Neutrophil (primary cell): Measurements from ENCODE around the gene DGKG.

Experiments
- H3K27ac ChIP-seq: fragments of 200-600 bp; sonication (generic); 2 replicates; pipeline ENCODE4 v1.5.1; 2016; ENCODE audit warnings: mild to moderate bottlenecking, moderate library complexity
- H3K27me3 ChIP-seq: fragments of 200-600 bp; sonication (generic); 2 replicates; pipeline ENCODE4 v1.6.0; 2016; ENCODE audit warnings: mild to moderate bottlenecking
- H3K36me3 ChIP-seq: fragments of 200-600 bp; sonication (generic); 2 replicates; pipeline ENCODE4 v1.5.1; 2017
- H3K4me1 ChIP-seq, 2 experiments: fragments of 200-600 bp in 1 of 2; sonication (generic) in 1 of 2; 1 replicate in 1 of 2; 2 replicates in 1 of 2; pipeline versions ENCODE4 v1.5.1 to v1.6.1; 2013 to 2016; ENCODE audit warnings: low read depth in 1 of 2, low read length in 1 of 2, mild to moderate bottlenecking in 1 of 2, moderate library complexity in 1 of 2; ENCODE audit not compliant: control insufficient read depth in 1 of 2, insufficient read depth in 1 of 2
- H3K4me3 ChIP-seq, 2 experiments: fragments of 200-600 bp in 1 of 2; sonication (generic) in 1 of 2; 1 replicate in 1 of 2; 2 replicates in 1 of 2; pipeline ENCODE4 v1.5.1; 2013 to 2016; ENCODE audit warnings: low read depth in 1 of 2, low read length in 1 of 2, mild to moderate bottlenecking in 1 of 2, moderate library complexity in 1 of 2
- H3K9me3 ChIP-seq: fragments of 200-600 bp; sonication (generic); 2 replicates; pipeline ENCODE4 v1.5.1; 2016
- TF ChIP-seq, protein P1 (sequence below): fragments of 200-600 bp; sonication (generic); IDR thresholded peaks from 2 replicates; pipeline ENCODE4 v1.5.1; 2016; ENCODE audit warnings: antibody characterized with exemption

DGKG gene

DNA sequence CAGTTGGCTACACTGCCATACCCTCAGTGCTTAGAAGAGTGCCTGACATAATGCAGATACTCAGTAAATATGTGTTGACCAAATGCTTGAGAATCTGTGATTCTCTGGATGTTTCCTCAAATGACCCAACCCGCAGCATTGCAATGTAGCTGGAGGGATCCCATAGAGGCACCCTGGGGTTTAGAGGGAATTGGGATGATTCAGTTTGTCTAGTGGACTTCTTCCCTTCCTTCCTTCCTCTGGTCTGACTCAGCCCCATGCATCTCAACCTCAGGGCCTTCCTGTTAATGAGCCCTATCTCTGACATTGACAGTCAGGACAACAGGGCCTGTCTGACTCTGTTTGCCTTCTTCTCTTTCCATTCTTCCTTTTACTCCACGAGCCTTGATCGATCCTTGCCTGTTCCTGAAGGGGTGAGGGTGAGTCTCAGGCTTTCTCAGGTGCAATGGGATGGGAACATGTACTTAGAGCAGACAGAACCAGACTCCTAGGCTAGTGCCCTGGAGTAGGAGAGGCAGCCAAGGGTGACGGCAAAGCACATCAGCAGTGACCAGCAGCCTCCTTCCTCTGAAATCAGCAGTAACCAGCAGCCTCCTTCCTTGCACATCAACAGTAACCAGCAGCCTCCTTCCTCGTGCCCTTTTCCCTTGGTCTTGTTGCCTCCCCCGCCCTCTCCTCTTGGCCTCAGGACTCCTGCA lies 78.2 kb downstream of the DGKG start:
- TF ChIP-seq, protein P1, sequence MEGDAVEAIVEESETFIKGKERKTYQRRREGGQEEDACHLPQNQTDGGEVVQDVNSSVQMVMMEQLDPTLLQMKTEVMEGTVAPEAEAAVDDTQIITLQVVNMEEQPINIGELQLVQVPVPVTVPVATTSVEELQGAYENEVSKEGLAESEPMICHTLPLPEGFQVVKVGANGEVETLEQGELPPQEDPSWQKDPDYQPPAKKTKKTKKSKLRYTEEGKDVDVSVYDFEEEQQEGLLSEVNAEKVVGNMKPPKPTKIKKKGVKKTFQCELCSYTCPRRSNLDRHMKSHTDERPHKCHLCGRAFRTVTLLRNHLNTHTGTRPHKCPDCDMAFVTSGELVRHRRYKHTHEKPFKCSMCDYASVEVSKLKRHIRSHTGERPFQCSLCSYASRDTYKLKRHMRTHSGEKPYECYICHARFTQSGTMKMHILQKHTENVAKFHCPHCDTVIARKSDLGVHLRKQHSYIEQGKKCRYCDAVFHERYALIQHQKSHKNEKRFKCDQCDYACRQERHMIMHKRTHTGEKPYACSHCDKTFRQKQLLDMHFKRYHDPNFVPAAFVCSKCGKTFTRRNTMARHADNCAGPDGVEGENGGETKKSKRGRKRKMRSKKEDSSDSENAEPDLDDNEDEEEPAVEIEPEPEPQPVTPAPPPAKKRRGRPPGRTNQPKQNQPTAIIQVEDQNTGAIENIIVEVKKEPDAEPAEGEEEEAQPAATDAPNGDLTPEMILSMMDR: no peak
- no peak overlapping the region for H3K4me3 ChIP-seq
- H3K27ac ChIP-seq: no peak overlapping the region
- H3K9me3 ChIP-seq: no peaks in the 10 kb centered on the region
- no peaks in the 10 kb centered on the region for H3K4me1 ChIP-seq
- no peaks in the 10 kb centered on the region for H3K27me3 ChIP-seq
- peaks cover 96% of the 10 kb centered on the region for H3K36me3 ChIP-seq

DNA sequence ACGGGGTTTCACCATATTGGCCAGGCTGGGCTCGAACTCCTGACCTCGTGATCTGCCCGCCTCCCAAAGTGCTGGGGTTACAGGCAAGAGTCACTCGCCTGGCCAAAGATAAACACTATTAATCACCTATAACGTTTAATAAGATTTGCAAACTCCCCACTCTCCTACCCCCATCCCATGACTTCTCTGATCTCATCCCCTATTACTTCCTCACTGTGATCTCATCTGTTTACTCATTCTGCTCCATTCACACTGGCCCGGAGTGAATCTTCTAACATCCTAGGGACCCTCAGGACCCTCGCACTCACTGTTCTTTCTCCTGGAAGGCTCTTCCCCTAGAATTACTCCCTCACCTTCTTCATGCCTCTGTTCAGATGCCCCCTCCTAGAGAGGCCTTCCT lies 78.9 kb downstream of the DGKG start:
- no peaks in the 10 kb centered on the region for H3K27me3 ChIP-seq
- H3K9me3 ChIP-seq: no peaks in the 10 kb centered on the region
- TF ChIP-seq, protein P1: no peak

DNA sequence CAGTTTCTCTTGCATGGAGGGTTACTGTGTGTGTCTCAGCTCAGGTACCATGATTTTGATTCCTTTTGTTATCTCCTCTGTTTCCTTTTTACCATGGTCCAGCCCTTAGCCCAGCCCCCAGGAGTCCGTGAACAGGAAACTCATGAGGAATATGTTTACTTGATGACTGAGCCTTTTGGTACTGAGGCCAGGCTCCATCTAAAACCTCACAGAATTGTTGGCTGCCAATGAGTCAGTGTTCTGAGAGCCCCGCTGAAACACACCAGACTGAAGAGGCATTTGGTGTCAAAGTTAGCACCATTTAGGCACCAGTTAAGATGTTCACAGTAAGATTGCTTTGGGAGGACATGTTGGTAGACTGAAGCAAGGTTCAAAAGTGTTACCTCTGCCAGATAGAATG lies 80.9 kb downstream of the DGKG start:
- no peak overlapping the region for H3K4me3 ChIP-seq
- H3K36me3 ChIP-seq: peaks cover 98% of the 10 kb centered on the region
- H3K27ac ChIP-seq: no peak overlapping the region
- H3K27me3 ChIP-seq: no peaks in the 10 kb centered on the region
- H3K4me1 ChIP-seq: no peaks in the 10 kb centered on the region
- no peaks in the 10 kb centered on the region for H3K9me3 ChIP-seq
- TF ChIP-seq, protein P1: no peak

More for the DNA sequence above, 78.9 kb downstream of the DGKG start:
- Histone ChIP-seq H3K4me1 (no peaks in the 10 kb centered on the region), H3K36me3 (peaks cover 96% of the 10 kb centered on the region), H3K4me3 (no peak overlapping the region), H3K27ac (no peak overlapping the region)

DNA sequence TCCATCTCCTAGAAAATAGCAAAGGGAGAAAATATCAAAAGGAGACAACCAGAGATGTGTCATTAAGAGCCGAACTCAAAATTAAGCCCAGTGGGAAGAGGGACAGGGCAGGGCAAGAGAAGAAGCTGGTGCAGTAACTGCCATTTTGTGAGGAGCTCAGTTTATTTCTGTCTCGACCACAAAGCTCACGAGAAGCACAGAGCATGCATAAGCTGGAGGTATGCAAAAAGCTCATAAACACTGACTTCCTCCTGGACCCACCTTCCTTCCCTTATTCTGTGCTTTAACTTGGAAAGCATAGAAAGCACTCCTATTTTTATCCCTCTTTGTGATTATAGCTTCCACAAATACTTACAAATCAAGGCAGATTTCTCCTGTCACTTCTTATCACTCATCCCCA lies 81.3 kb downstream of the DGKG start:
- TF ChIP-seq, protein P1: no peak
- H3K4me1 ChIP-seq: no peaks in the 10 kb centered on the region
- no peaks in the 10 kb centered on the region for H3K9me3 ChIP-seq
- H3K27me3 ChIP-seq: no peaks in the 10 kb centered on the region
- peaks cover 98% of the 10 kb centered on the region for H3K36me3 ChIP-seq
- no peak overlapping the region for H3K27ac ChIP-seq
- no peak overlapping the region for H3K4me3 ChIP-seq

DNA sequence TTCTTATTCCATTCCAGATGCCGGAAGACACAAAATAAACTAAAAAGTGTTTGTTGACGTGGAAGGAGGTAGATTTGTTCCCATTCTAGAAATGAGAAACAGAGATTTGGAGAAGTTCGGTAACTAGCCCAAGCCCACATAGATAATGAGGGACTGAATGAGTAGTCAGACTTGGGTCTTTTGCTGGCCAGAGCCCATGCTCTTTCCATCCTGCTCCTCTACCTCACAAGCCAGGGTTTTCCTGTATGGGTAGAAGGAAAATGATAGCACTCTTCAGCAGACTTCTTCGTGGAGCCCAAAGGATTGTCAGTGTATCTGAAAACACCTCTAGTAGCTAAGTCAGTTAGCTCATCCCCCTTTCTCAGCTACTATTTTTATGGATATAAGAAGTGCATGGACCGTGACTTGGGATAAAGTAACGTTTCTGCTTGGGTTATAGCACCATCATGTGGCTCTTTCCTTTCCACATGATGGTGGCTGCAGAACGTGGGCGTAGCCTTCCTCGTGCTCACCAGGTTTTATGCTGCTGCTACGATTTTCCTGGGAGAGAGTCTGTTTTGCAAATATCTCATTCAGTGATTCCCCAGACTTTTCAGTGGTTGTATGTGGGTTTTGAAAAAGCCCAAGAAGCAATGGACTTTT lies 84.6 kb downstream of the DGKG start:
- H3K4me3 ChIP-seq: no peak overlapping the region
- no peaks in the 10 kb centered on the region for H3K27me3 ChIP-seq
- no peaks in the 10 kb centered on the region for H3K9me3 ChIP-seq
- TF ChIP-seq, protein P1: no peak
- H3K36me3 ChIP-seq: peaks cover 95% of the 10 kb centered on the region
- H3K27ac ChIP-seq: no peak overlapping the region
- H3K4me1 ChIP-seq: no peaks in the 10 kb centered on the region
